CD1c-positive myeloid dendritic cell (primary cell): ENCODE results near the gene NTF4.

Source experiments
- DNase-seq: peaks from one replicate; pipeline ENCODE4 v3.0.0-alpha.2; 2016; ENCODE audit errors: extremely low spot score

NTF4 gene

DNA sequence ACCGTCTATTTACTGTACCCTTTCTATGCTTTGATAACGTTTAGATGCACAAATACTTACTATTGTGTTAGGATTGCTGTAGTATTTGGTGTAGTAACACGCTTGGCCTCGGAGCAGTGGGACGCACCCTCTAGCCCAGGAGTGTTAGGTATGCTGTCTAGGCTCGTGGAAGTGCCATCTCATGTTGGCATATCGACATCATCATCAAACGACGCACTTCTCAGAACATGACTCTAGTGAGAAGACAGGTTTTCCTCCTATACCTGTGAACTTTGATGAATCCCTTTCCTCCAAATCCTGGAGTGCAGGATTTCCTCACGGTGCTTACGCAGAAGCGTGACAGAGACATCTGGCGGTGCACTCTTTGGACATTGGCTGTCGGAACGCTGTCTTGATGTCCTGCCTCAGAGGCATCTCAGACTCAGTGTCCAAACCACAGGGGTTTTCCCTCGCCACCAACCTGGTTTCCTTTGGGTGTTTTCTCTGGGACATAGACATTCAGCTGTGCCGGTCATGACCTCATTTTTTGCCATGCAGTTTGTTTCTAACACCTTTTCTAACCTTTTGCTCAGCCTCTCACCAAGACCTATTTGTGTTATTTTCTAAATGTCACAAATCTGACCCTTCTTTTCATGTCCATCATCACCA is 26.9 kb upstream of the NTF4 start:
- no peak for DNase-seq

DNA sequence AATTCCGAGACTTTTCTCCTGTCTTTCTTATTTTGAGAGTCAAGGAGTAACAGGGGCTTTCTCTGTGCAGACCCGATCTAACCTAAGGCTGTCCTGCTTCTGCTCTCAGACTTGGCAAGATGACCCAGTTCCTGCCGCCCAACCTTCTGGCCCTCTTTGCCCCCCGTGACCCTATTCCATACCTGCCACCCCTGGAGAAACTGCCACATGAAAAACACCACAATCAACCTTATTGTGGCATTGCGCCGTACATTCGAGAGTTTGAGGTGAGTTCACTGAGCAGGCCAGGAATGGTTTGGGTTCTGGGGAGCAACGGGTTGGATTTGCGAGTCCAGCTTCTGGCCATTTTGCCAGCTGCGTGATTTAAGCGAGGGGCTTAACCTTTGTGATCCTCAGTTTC is 21.7 kb upstream of the NTF4 start:
- DNase-seq = no peak

DNA sequence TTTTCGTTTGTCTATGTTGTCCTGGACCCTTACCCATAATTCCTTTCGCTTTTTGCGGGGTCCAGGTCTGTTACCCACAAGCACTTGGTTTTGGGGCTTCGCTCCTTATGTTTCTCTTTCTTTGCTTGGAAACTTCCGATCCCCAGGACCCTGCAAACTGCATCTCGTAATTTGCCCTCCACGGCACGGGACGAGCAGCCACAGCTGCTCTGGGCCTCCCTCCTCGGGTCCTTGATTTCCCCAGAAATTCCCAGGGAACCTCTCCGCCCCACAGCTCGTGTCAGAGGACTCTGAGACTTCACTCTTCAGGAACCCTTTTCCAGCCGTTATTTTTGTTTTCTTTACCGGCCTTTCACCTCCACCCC is 21.2 kb upstream of the NTF4 start:
- no peak for DNase-seq

DNA sequence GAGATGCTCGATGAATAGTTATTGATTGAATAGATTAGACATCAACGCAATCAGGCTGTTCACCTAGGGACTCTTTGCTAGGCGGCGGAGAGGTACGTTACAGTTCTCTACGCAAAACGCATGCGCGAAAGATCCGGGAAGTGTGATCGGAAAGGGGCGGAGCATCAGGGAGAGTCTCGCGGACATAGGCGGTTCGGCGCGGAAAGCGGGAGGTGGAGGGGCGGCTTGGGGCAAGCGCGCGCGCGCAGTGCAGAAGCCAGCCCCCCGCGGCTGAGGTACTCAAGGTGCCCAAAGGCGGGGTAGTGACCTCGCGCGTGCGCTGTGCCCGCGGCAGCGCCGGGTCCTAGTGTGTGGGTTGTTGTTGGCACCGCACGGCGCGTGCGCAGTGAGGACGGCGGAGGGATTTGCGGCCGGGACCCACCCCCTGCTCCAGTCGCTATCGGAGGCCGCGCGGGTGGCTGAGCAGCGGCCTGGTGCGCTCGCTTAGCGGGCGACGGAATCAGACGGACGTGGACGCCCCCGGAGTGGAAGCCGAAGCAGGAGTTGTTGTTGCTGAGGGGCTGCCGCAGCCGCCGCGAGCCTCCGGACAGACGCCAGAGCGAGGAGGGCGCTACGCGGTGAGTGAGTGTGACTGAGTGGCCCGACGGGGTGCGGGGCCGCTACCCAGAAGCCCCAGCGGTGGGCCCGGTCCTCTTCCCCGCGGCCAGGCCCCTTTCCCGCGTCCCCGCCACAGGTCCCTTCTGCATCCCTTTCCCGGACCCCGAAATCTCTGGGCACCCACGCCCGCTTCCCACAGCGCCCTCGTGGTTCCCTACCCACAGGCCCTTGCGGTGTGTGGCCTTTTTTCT is 20.6 kb upstream of the NTF4 start, which contains the start of gene SNRNP70:
SNRNP70 (plus strand) TSS at position 432 of the 848 bp plus-strand sequence. CDS start 964 bp downstream, outside the sequence.
- DNase-seq = peak; percentile 99

DNA sequence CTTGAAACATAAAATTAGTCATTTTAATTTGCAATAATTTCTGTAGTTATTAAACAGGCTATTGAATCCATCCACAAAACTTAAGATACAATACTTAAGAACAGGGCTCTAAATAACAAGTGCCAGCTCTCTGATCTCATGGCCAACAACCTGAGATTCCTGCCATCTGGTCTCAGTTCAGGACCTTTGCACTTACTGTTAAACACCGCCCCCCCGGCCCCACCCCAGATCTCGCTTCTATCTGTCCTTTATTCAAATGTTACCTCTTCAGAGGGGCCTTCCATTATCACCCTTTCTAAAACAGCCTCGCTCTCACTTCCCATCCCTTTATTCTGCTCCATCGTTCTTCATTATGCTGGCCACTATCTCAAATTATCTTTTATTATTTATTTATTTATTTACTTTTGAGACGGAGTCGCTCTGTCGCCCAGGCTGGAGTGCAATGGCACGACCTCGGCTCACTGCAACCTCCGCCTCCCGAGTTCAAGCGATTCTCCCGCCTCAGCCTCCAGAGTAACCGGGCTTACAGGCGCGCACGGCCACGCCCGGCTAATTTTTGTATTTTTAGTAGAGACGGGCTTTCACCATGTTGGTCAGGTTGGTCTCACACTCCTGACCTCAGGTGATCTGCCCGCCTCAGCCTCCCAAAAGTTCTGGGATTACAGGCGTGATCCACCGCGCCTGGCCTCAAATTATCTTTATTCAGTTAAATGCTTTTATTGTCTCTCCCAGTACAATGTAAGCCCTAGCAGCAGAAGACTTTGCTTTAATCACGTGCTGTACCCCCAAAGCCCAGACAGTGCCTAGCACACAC is 19.8 kb upstream of the NTF4 start:
- no peak for DNase-seq

DNA sequence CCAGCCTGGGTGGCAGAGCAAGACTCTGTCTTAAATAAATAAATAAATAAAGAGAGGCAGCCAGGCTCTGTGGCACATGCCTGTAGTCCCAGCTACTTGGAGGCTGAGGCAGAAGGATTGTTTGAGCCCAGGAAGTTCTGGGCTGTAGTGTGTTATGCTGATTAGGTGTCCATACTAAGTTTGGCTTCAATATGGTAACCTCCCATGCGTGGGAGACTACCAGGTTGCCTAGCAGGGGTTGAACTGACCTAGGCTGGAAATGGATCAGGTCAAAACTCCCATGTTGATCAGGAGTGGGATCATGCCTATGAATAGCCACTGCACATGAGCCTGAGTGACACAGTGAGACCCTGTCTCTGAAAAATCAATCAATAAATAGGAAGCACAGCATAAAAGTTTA is 16.7 kb upstream of the NTF4 start:
- no peak for DNase-seq

DNA sequence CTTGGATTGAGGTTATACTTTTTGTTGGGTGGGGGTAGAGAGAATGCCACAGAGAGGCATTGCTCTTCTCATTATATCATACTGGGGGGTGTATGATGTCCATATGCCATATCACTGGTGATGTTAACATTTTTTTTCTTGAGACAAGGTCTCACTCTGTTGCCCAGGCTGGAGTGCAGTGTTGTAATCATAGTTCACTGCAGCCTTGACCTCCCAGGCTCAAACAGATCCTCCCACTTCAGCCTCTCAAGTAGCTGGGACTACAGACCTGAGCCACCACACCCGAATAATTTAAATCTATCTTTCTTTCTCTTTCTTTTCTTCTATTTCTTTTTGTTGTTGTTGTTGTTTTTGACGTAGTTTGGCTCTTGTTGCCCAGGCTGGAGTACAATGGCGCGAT is 15.8 kb upstream of the NTF4 start:
- no peak for DNase-seq

DNA sequence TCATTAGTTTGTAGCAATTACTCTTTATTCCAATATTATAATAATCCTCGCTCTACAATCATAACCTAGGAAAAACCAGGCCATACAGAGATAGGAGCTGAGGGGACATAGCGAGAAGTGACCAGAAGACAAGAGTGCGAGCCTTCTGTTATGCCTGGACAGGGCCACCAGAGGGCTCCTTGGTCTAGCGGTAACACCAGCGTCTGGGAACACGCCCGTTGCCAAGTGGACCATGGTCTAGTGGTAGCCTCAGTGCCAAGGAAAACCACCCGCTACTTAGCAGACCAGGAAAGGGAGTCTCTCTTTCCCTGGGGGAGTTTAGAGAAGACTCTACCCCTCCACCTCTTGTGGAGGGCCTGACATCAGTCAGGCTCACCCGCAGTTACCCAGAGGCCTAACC is 10.3 kb upstream of the NTF4 start:
- peak; percentile 15 for DNase-seq

DNA sequence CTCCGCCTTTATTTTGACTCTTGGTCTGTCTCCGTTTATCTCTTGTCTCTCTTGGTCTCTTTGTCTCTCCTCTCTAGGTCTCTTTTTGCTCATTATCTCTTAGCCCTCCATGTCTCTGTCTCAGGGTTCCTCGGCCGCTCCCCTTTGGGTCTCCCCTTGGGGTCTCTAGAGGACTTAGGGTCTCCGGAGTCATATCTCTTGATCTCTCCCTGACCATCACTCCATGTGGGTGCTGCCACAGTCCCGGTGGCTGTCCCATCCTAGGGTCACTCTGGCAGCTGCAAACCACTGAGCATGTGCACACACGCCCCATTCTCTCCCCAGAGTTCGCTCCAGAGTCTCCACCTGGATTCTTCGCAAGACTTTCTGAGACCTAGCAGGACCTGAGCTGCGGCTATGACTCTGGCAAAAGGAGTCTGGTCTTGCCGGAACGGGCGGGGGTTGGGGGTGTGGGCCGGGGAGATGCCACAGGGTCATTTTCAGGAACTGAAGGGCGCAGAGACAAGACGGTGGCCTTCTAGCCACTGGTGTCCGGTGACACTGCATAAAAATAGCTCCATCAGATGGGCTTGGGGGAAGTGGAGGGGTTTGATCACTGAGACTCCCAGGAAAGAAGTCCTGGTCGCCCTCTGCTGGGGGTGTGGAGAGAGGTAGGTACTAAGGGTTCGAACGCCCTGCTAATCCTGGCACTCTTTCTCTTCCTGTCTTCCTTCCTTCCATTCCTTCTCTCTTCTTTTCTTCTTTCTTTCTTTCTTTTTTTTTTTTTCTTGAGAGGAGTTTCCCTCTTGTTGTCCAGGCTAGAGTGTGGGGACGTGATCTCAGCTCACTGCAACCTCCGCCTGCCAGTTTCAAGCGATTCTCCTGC is 9.1 kb upstream of the NTF4 start:
- peak; percentile 42 for DNase-seq

DNA sequence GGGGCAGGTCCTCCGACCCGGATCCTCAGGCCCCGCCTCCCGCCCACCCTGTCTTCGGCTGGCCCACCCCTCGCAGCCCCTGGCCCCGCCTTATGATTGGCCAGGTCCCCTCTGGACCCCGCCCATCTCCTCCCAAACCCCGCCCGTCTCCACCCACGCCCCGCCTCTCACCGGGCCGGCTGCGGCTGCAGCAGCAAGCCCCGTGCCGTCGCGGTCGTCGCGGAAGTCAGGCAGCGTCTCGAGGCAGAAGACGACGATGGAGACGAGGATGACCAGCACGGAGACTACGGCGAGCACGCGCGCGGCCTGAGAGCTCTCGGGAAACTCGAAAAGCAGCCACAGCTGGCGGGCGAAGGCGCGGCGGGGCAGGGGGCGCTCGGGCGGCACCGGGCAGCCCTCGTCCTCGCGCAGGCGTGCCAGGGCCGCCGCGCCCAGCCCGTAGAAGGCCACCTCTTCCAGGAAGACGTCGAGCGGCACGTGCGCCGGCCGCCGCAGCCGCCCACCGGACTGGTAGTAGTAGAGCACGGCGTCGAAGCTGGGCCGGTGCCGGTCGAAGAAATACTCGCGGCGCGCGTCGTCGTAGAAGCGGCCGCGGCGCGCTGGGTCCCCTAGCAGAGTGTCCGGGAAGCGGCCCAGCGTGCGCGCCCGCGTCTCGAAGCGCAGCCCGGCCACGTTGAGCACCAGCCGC is 7.4 kb upstream of the NTF4 start:
- DNase-seq = peak; percentile 19

DNA sequence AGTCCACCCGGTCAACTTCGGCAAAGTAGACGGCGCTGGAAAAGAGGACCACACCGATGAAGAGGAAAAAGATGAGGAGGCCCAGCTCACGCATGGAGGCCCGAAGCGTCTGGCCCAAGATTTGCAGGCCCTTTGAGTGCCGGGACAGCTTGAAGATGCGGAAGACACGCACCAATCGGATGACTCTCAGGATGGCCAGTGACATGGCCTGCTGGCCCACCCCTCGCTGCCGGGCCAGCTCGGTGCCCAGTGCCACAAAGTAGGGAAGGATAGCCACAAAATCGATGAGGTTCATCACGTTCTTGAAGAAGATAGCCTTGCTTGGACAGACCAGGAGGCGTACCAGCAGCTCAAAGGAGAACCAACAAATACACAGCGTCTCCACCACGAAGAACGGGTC is 5.8 kb upstream of the NTF4 start:
- DNase-seq = no peak

DNA sequence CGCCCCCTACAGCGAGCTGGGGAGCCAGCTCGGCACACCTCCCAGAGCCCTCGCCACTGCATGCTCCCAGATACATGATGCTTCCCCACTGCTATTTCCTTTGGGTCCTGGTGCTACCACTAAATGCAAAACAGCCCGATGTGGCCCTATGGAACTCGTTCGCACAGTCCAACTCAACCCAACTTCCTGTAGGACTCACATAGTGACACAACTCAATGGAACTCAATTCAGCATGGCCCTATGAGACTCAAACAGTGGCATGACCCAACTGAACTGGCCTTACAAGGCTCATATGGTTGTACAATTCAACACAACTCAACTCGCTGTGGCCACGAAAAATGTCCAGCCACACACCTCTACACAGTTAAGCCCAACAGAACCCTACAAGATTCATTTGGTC is 4.4 kb upstream of the NTF4 start:
- DNase-seq = no peak

DNA sequence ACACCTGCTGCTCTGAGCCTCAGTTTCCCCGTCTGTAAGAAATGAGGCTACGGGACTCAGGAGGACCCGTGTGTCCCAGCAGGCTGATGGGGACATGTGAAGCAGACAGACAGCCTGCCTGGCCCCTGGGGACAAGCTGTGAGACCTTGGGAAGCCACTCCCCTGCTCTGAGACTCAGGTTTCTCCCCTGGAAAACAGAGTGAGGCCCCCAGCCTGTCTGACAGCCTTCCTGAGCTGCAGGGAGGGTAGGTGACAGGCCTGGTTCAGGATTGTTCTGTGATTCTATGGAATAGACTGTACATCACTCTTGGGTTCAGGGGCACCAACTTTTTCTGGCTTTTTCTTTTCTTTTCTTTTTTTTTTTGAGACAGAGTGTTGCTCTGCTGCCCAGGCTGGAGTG is 2.9 kb upstream of the NTF4 start:
- no peak for DNase-seq

DNA sequence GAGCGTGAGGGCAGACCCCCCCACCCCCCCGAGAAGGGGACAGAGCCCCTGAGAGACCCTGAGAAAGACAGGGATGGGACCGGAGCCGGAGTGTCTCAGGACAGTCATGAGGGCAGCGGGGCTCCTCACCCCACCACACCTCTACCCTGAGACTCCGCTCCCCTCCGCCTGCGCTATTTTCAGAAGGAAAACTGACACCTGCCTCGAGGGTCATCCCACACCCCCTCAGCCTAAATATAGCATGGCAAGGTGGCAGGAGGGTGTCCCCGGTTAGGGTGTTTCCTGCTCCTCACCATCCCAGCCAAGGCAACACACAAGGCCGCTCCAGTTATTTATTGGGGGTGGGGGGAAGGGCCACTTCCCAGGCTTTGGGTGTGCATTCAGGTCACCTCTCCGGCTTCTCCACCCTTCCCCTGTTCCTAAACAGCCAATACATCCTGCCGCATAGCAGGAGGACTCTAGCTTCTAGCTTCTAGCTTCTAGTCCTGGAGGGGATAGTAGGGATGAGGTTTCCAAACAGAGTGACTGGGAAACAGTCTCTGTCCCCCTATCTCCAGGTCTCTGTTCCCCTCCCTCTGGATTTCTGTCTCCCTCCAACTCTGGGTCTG is 1.4 kb upstream of the NTF4 start:
- DNase-seq = no peak

DNA sequence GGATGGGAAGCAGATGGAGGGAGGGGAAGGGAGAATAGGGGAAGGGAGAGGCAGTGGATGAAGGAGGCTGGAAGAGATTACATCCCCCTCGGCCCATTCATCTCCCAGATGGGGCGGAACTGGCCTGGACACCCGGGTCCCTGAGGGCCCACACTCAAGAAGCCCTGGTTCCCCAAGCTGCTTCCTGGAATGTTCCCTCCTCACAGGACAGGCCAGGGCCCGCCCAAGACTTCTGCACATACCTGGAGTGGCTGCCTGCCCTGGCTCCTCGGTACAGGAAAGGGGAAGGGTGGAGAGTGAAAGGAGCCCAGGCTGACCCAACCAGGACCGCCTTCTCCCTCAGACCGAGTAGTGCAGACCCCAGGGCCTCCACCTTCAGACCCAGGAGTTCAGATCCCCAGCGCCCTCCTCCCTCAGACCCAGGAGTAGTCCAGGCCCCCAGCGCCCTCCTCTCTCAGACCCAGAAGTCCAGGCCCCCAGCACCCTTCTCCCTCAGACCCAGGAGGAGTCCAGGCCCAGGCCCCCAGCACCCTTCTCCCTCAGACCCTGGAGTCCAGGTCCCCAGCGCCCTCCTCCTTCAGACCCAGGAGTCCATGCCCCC is 489 bp downstream of the NTF4 start:
- no peak for DNase-seq

DNA sequence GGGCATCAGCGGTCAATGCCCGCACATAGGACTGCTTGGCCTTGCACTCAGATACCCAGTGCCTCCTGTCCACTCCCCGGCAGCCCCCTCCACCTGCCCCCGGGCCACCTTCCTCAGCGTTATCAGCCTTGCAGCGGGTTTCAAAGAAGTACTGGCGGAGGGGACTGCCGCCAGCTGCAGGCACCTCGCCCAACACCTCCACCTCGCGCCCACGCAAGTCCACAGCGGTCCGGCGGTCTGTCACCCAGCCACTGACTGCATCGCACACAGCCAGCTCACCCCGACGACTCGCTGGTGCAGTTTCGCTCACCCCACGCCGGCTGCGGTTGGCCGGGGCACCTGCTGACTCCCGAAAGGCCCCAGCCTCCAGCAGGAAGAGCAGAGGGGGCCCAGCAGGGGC is 3.2 kb downstream of the NTF4 start:
- DNase-seq = no peak

DNA sequence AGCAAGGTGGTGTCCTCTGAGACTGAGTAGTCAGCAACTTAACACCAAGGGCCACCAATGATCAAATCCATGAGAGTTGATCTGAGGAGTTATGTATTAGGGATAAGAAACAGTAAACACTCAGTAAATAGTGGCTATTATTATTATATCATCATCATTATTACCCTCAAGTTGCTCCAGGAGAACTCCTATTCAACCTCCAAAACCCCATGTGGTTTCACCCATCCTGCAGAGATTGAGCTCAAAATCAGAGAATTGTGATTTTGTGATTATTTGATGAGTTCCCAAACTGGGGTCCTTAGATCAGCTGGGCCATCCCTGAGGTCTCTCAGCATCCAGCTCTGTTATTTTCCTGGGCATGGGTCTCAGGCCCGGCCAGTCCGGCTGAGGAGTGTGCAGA is 3.6 kb downstream of the NTF4 start:
- no peak for DNase-seq

DNA sequence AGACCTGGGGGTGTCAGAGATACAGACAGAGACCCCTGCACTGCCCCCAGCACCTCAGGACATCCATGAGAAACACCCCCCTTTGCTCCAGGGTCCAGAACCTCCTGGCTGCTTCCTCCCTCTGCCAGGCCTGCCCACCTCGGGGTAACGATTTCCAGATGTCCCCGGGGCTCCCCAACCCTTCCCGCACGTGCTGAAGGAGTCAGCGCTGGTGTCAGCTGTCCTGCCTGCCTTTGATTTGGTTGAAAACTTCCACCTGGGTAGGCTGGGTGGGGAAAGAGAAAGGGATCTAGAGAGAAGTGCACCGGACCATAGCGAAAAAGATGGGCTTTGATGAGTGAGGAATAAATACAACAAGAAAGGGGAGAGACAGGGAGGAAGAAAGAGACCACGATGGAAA is 5.6 kb downstream of the NTF4 start:
- no peak for DNase-seq

DNA sequence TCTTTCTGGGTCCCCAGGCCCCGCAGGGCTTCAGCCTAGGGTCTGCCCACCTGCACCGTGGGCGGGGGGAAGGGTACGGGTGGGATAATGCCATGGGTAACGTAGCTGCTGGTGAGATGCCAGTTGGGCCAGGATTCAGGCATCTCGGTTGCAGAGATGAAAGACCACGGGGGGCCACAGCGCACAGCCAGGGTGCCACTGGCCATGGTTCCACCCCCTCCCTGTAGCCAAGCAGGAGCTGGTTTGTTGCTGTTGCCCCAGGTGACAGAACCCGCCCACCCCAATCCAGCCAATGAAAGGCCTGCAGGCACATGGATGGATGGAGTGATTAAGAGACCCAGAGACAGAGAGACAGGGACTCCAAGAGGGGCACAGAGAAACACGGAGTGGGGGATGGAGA is 6.1 kb downstream of the NTF4 start:
- DNase-seq = no peak

DNA sequence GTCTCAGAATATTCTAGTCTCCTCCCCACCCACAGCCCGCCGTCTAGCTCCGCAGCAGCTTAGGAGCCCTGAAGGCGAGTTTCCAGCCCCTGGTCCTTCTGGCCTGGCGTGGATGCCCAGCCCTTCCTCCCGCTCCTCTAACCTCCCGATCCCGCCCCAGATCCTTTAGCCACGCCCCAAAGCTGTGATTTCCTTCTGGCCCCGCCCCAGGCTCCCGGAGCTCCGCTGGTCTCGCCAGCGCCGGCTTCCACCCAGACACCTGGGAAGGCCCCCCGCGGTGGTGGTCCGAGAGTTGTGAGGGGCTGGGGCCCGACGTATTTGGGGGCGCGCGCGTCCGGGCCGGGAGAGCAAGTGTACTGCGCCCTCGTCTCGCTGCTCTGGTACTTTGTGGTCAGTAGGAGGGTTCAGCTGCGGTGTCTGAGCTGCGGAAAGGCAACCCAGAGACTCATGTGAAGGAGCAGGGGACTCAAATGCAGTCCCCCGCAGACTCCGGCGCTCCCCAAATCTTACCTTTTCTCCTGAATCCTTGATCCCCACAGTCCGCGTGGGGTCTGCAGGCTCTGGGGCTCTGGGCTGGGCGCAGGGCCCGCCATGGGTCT is 6.9 kb downstream of the NTF4 start, which contains the start of gene CGB7:
CGB7 (minus strand) TSS at position 114 of the 599 bp plus-strand sequence. CDS start 2,374 bp downstream, outside the sequence.
- peak; percentile 46 for DNase-seq
